ENCODE data around the gene COL5A1.

DNA sequence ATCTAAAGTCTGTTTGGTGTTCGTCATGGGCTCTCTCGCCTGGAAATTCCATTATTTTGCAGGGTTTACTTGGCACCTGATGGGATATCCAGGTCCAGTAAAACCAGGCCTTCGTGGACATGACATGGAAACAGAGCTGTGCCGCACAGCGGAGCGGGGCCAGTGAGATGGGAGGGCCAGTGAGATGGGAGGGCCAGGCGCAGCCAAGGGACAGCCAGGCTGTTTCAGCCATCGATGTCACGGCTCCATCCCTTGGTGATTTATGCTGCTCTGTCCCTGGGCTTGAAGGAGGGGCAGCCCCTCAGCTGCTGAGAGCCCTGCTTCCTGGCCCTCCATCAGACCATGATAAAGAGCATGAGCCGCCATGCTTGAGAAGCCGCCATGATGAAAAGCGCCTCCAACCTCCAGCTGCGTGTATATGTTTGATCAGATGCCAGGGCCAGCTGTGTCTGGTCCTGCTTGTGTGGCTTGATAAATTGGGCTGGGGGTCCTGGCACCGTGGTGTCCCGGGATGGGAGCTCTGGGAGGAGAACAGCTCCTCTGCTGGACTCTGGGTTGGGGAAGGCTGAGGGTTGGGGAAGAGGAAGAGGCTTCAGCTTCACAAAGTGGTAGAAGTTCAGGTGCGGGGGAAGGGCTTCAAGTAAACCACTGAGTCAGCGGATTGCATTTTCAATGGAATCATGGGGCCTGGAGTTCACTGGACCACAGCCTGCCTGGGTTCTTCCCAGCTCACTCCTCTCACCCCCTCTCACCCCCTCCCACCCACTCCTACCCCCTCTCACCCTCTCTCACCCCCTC, 6.1 kb upstream of the COL5A1 start:
- TF ChIP-seq, protein P1, sequence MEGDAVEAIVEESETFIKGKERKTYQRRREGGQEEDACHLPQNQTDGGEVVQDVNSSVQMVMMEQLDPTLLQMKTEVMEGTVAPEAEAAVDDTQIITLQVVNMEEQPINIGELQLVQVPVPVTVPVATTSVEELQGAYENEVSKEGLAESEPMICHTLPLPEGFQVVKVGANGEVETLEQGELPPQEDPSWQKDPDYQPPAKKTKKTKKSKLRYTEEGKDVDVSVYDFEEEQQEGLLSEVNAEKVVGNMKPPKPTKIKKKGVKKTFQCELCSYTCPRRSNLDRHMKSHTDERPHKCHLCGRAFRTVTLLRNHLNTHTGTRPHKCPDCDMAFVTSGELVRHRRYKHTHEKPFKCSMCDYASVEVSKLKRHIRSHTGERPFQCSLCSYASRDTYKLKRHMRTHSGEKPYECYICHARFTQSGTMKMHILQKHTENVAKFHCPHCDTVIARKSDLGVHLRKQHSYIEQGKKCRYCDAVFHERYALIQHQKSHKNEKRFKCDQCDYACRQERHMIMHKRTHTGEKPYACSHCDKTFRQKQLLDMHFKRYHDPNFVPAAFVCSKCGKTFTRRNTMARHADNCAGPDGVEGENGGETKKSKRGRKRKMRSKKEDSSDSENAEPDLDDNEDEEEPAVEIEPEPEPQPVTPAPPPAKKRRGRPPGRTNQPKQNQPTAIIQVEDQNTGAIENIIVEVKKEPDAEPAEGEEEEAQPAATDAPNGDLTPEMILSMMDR (IDR thresholded peaks at IDR 0.05) = no peak
- TF ChIP-seq POLR2A (IDR thresholded peaks at IDR 0.05) = no peak

All from heart left ventricle (tissue), 13 donors.